ENCODE results near the gene CCDC85A.

CCDC85A gene

DNA sequence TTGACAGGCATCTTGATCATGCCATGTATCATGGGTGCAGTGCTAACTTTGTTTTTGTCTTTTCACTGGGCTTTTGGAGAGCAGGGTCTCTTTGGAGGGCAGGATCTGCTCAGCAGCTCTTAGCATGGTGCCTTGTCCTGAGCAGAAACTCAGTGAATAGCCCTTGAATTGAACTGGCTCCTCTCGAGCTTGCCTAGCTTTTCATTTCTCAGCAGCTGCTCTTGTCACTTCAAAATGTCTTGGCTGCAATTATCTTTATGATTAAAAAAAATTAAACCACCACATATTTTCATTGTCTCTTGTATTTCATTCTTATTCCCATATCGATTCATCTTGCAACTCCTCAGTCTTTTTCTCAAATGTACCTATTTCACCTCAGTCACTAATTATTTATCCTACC lies 50.5 kb downstream of the CCDC85A start:
- DNase-seq (ENCODE audit: low read depth) = no peak
- no peak overlapping the region for H3K4me3 ChIP-seq (ENCODE audit: low read depth, low read length)
- TF ChIP-seq, protein P1, sequence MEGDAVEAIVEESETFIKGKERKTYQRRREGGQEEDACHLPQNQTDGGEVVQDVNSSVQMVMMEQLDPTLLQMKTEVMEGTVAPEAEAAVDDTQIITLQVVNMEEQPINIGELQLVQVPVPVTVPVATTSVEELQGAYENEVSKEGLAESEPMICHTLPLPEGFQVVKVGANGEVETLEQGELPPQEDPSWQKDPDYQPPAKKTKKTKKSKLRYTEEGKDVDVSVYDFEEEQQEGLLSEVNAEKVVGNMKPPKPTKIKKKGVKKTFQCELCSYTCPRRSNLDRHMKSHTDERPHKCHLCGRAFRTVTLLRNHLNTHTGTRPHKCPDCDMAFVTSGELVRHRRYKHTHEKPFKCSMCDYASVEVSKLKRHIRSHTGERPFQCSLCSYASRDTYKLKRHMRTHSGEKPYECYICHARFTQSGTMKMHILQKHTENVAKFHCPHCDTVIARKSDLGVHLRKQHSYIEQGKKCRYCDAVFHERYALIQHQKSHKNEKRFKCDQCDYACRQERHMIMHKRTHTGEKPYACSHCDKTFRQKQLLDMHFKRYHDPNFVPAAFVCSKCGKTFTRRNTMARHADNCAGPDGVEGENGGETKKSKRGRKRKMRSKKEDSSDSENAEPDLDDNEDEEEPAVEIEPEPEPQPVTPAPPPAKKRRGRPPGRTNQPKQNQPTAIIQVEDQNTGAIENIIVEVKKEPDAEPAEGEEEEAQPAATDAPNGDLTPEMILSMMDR (IDR thresholded peaks at IDR 0.05; ENCODE audit: low read depth, low read length, missing control alignments) = no peak

DNA sequence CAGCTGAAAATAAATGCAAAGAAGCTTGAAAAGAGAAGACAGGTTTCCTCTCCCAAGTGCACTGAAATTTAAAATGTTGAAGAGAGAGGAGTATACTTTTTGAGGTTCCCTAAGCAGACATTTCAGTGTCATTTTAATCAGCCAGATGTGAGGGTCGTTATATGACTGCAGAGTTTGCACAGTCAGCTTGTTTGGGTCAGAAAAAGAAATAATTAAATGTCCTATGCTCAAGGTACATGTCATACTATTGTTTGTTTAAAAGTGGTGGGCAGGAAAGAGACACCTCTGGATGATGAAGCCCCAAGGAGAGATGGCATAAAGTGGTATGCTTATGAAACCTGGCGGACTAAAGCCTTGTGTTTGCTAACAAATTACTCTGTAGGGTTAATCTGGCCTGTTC lies 55.2 kb downstream of the CCDC85A start:
- H3K4me3 ChIP-seq (ENCODE audit: low read depth, low read length) = no peak overlapping the region
- TF ChIP-seq, protein P1 (IDR thresholded peaks at IDR 0.05; ENCODE audit: low read depth, low read length, missing control alignments) = no peak
- no peak for DNase-seq (ENCODE audit: low read depth)

DNA sequence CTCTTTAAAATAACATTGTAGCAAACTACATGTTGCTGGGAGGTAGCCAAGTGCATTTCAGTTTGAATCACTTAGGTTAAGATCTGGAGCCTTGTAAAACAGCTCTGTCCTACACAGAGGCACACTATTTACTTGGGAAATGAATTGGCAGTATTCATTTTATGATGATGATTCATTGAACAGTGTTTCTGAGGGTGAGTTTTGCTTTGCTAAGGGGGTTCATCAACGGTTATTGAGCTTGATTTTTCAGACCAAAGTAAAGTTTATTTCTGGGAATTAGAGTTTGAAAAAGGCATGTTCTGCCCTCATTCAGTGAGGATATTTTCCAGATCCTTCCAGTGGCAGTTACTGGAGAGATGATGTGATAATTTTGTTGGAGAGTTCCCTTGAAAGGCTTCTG lies 55.6 kb downstream of the CCDC85A start:
- no peak for DNase-seq (ENCODE audit: low read depth)
- TF ChIP-seq, protein P1 (IDR thresholded peaks at IDR 0.05; ENCODE audit: low read depth, low read length, missing control alignments) = no peak
- no peak overlapping the region for H3K4me3 ChIP-seq (ENCODE audit: low read depth, low read length)

DNA sequence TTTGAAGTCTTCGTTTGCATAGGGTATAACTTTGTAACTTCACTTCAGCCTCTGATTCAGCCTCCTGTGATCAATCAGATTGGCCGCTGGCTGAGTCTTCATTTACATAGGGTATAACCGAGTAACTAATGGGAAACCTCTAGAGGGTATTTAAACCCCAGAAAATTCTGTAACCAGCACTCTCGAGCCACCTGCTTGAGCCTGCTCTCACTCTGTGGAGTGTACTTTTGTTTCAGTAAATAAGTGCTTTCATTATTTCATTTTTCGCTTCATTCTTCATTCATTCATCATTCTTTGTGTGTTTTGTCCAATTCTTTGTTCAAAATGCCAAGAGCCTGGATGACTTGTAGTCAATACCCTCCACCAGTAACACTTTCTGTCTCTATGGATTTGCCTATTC lies 56.4 kb downstream of the CCDC85A start:
- no peak for DNase-seq (ENCODE audit: low read depth)
- H3K4me3 ChIP-seq (ENCODE audit: low read depth, low read length) = no peak overlapping the region
- TF ChIP-seq, protein P1 (IDR thresholded peaks at IDR 0.05; ENCODE audit: low read depth, low read length, missing control alignments) = no peak

DNA sequence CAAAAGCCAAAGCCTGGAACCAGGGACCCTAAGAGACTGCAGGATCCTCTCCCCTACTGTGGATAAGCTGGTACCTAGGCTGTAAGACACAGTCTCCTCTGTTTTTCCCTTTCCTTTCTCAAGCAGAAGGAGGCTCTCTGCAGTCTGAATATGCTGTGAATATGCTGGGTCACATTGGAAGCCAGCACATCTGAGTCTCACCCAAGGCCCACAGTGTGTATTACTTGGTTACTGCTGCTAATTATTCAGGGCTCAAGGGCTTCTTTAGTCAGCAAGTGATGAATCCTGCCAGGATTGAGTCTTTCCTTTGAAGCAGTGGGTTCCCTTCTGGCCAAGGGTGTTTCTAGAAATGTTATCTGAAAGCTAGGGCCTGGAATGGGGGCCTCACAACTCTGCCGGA lies 60.7 kb downstream of the CCDC85A start:
- DNase-seq (ENCODE audit: low read depth) = no peak
- TF ChIP-seq, protein P1 (IDR thresholded peaks at IDR 0.05; ENCODE audit: low read depth, low read length, missing control alignments) = no peak
- no peak overlapping the region for H3K4me3 ChIP-seq (ENCODE audit: low read depth, low read length)

DNA sequence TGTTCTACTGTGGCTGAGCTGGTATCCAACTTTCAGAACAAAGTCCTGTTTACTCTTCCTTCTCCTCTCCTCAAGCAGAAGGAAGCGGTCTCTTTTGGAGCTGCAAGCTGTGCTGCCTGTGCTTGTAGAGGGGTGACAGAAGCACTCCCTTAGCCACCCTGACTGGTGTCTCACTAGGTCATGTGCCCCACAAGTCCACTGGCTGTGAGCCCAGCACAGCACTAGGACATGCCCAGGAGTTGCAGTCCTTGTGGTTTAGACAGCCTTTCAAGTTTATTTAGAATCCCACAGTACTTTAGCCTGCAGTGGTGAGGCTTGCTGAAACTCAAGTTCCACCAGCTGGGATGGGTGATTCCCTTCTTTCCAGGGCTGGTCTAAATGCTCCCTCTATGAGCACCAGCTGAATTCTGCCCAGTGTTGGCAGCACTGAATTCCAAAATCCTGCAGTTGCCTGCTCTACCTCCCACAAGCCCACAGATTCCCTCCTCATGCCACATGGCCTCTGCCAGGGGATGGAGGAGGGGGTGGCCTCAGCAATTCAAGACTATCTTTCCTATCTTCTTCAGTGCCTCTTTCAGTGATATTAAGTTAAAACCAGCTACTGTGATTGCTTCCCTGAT lies 61.2 kb downstream of the CCDC85A start:
- H3K4me3 ChIP-seq (ENCODE audit: low read depth, low read length) = no peak overlapping the region
- TF ChIP-seq, protein P1 (IDR thresholded peaks at IDR 0.05; ENCODE audit: low read depth, low read length, missing control alignments) = no peak
- DNase-seq (ENCODE audit: low read depth) = no peak
